BE2C (cell line): Measurements from ENCODE around the gene TMEM150C.

ENCODE experiments used
- DNase-seq: peaks from one replicate; pipeline ENCODE4 v3.0.0-alpha.2; 2020
- H3K27me3 ChIP-seq: fragments of 250-450 bp; sonication (Bioruptor Pico); 2 replicates; pipeline ENCODE4 v1.5.1; 2020; ENCODE audit warnings: mild to moderate bottlenecking
- H3K36me3 ChIP-seq: fragments of 250-450 bp; sonication (Bioruptor Pico); 2 replicates; pipeline ENCODE4 v1.5.1; 2020; ENCODE audit warnings: mild to moderate bottlenecking
- H3K4me1 ChIP-seq: fragments of 250-450 bp; sonication (Bioruptor Pico); 2 replicates; pipeline ENCODE4 v1.5.1; 2020
- H3K4me3 ChIP-seq: 2 replicates; pipeline ENCODE4 v1.5.1; 2011; ENCODE audit warnings: low read depth, low read length
- H3K9me3 ChIP-seq: fragments of 250-450 bp; sonication (Bioruptor Pico); 2 replicates; pipeline ENCODE4 v1.5.1; 2020
- TF ChIP-seq, protein P1 (sequence below): IDR thresholded peaks from 2 replicates; pipeline ENCODE4 v1.5.1; 2012; ENCODE audit warnings: mild to moderate bottlenecking, low read depth, low read length

Gene TMEM150C

DNA sequence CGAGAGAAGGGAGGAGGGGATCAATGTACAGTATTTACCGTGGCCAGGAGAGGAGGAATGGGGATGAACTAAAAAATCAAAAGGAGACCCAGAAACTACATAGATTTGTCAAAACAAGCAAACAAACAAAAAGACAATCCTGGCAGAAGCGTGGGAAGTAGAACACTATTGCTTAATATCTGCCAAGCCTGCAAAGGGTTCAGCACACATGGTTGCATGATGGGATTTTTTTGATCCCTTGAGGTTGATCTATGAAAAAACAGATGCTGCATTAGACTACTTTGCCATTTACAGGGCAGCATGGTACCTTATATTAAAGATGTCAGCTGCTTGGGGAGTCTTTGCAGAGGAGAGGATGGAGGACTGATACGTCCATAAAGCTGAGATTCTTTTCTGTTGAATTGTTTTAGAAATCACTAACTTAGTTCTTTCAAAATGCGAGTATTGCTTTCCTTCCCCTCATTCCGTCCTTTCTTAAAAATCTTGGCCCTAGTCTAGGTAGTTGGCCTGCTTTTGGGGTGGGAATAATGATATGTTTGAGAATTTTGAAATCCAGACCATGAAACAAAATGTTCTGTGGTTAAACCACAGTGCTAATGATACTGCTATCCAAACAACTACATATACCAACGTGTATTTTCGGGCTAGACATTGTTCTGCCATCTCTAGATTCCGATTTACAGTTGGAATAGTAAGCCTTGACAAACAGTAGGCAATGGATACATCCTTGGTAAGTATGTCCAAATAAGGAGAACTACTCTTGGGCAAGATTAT lies 39.6 kb upstream of the TMEM150C start:
- no peak overlapping the region for H3K4me3 ChIP-seq
- no peaks in the 10 kb centered on the region for H3K27me3 ChIP-seq
- no peaks in the 10 kb centered on the region for H3K9me3 ChIP-seq
- TF ChIP-seq, protein P1, sequence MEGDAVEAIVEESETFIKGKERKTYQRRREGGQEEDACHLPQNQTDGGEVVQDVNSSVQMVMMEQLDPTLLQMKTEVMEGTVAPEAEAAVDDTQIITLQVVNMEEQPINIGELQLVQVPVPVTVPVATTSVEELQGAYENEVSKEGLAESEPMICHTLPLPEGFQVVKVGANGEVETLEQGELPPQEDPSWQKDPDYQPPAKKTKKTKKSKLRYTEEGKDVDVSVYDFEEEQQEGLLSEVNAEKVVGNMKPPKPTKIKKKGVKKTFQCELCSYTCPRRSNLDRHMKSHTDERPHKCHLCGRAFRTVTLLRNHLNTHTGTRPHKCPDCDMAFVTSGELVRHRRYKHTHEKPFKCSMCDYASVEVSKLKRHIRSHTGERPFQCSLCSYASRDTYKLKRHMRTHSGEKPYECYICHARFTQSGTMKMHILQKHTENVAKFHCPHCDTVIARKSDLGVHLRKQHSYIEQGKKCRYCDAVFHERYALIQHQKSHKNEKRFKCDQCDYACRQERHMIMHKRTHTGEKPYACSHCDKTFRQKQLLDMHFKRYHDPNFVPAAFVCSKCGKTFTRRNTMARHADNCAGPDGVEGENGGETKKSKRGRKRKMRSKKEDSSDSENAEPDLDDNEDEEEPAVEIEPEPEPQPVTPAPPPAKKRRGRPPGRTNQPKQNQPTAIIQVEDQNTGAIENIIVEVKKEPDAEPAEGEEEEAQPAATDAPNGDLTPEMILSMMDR, result no peak
- no peaks in the 10 kb centered on the region for H3K36me3 ChIP-seq
- H3K4me1 ChIP-seq, result no peaks in the 10 kb centered on the region
- no peak for DNase-seq

DNA sequence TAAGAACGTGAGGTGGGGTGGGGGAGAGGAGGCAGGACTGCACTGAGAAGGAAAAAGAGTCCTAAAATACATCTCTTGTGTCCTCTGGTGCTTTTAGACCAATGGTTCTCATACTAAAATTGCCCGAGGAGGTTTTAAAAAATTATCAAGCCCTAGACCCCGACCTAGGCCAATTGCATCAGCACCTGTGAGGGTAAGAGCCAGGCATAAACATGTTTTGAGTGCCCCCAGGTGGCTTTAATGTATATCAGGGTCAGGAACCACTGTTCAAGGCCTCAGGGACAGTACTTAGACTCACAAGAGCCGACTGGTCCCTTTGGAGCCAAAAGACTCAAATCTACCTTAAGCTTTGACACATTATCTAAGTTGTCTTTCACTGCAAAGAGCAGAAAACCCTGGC lies 37.5 kb upstream of the TMEM150C start:
- H3K27me3 ChIP-seq, result no peaks in the 10 kb centered on the region
- H3K36me3 ChIP-seq, result no peaks in the 10 kb centered on the region
- peak; percentile 31 for DNase-seq
- H3K4me3 ChIP-seq, result no peak overlapping the region
- H3K9me3 ChIP-seq, result no peaks in the 10 kb centered on the region
- H3K4me1 ChIP-seq, result no peaks in the 10 kb centered on the region
- TF ChIP-seq, protein P1, result 0 out of 2 replicates have a peak, but pooled peaks have one; percentile 36

GRCh38 chr4:82594456-82594855 lies 32.7 kb upstream of the TMEM150C start:
- no peak for DNase-seq
- no peaks in the 10 kb centered on the region for H3K4me1 ChIP-seq
- TF ChIP-seq, protein P1, result no peak
- no peaks in the 10 kb centered on the region for H3K27me3 ChIP-seq
- H3K9me3 ChIP-seq, result no peaks in the 10 kb centered on the region
- no peaks in the 10 kb centered on the region for H3K36me3 ChIP-seq
- H3K4me3 ChIP-seq, result no peak overlapping the region

DNA sequence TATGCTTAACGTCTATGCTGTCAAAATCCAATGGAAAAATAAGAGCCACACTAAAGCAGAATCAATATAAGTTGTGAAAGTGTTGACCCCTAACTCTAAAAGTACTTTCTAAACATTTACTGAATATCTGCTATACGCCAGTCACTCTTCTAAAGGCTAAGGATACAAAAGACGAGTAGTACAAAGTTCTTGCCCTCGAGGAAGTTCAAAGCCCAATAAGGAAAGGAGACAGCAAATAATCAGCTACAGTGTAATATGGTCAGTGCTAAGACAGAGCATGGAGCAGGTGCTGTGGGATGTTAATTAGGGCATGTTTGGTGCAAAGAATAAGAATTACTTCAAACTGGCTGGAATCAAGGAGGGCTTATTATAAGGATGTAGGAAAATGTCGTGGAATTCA lies 31.6 kb upstream of the TMEM150C start:
- no peak for DNase-seq
- H3K27me3 ChIP-seq, result no peaks in the 10 kb centered on the region
- TF ChIP-seq, protein P1, result no peak
- H3K36me3 ChIP-seq, result no peaks in the 10 kb centered on the region
- H3K9me3 ChIP-seq, result no peaks in the 10 kb centered on the region
- no peaks in the 10 kb centered on the region for H3K4me1 ChIP-seq
- H3K4me3 ChIP-seq, result no peak overlapping the region

GRCh38 chr4:82592639-82593038 lies 30.9 kb upstream of the TMEM150C start:
- DNase-seq, result no peak
- TF ChIP-seq, protein P1, result no peak
- peaks cover 7% of the 10 kb centered on the region; the same call in 1 of the 2 replicates for H3K4me1 ChIP-seq
- H3K9me3 ChIP-seq, result no peaks in the 10 kb centered on the region
- no peaks in the 10 kb centered on the region for H3K27me3 ChIP-seq
- no peaks in the 10 kb centered on the region for H3K36me3 ChIP-seq
- H3K4me3 ChIP-seq, result no peak overlapping the region

- peaks cover 15% of the 10 kb centered on the region; the same call in 1 of the 2 replicates for H3K4me1 ChIP-seq
- TF ChIP-seq, protein P1, result no peak
- no peaks in the 10 kb centered on the region for H3K36me3 ChIP-seq
- no peak overlapping the region for H3K4me3 ChIP-seq
- H3K27me3 ChIP-seq, result no peaks in the 10 kb centered on the region
- DNase-seq, result no peak
- no peaks in the 10 kb centered on the region for H3K9me3 ChIP-seq
These were observed 29.8 kb upstream of the TMEM150C start for GRCh38 chr4:82591592-82591991.
